K562 (cell line): ENCODE results near the gene SLC6A7. TPM values are rescaled to one million over a fixed set of nuclear protein-coding genes. Genes with fewer than 3 reads are reported as not detected.

Experiments used
- ATAC-seq: fragments of 200-7000 bp; cut with Tn5 transposase; 3 replicates; pipeline ENCODE4 v1.9.1; 2020; ENCODE audit warnings: moderate library complexity
- BruUV-seq: library from RNA; stranded (reverse); fragments of 400-500 nt; replicated peaks from 2 replicates; lab custom pipeline; 2021; lab: Mats Ljungman, UMichigan
- CTCF ChIA-PET: fragments of 300-600 bp; formaldehyde crosslinking; extraction: SDS; loops from one replicate; lab custom pipeline; 2021; ENCODE audit warnings: low intra/inter-chr PET ratio; lab: Yijun Ruan, JAX
- POLR2A ChIA-PET: fragments of 300-600, 350-650 bp; sonication (Branson Sonifier 250); formaldehyde crosslinking; extraction: SDS; loops from one replicate; lab custom pipeline; 2021; ENCODE audit warnings: antibody characterized with exemption, inconsistent platforms; lab: Yijun Ruan, JAX
- DNase-seq, 4 experiments: peaks; one replicate each; pipeline versions ENCODE4 v3.0.0 to v3.0.0-alpha.2; 2011 to 2018; ENCODE audit warnings: low spot score in 3 of 4, mixed read lengths in 3 of 4; ENCODE audit errors: extremely low read depth in 1 of 4
- FAIRE-seq: peaks from 2 replicates; lab custom pipeline; 2011; peaks lifted over from hg19 to GRCh38; lab: Jason Lieb, UNC
- H2AFZ ChIP-seq: 2 replicates; pipeline ENCODE4 v1.6.0; 2011; ENCODE audit warnings: low read depth, low read length, control low read depth, inconsistent platforms
- H3K27ac ChIP-seq: fragments of 200-600 bp; 3 replicates; pipeline ENCODE4 v1.8.0; 2011; ENCODE audit warnings: low read depth, mild to moderate bottlenecking, control low read depth, inconsistent platforms, low read length, moderate library complexity, mixed read lengths; ENCODE audit errors: extremely low read depth
- H3K27me3 ChIP-seq, 2 experiments: fragments of 300-600 bp in 1 of 2; 2 replicates in 1 of 2; 3 replicates in 1 of 2; pipeline versions ENCODE4 v1.6.0 to v1.8.0; 2011; ENCODE audit warnings: inconsistent platforms in 2 of 2, low read length in 2 of 2, mild to moderate bottlenecking in 1 of 2, mixed read lengths in 1 of 2, moderate library complexity in 1 of 2; ENCODE audit not compliant: control insufficient read depth in 2 of 2, insufficient read depth in 2 of 2
- H3K36me3 ChIP-seq: fragments of 300-600 bp; 3 replicates; pipeline ENCODE4 v1.8.0; 2011; ENCODE audit warnings: mild to moderate bottlenecking, low read length, inconsistent platforms; ENCODE audit not compliant: control insufficient read depth, insufficient read depth
- H3K4me1 ChIP-seq, 2 experiments: fragments of 200-600 bp in 1 of 2; replicated peaks in 1 of 2; 2 replicates in 1 of 2; 3 replicates in 1 of 2; pipeline versions ENCODE4 v1.5.1 to v1.8.0; 2011; ENCODE audit warnings: inconsistent platforms in 2 of 2, low read length in 2 of 2, mild to moderate bottlenecking in 1 of 2, mixed read lengths in 1 of 2, moderate library complexity in 1 of 2; ENCODE audit not compliant: control insufficient read depth in 2 of 2, insufficient read depth in 2 of 2
- H3K4me2 ChIP-seq: 2 replicates; pipeline ENCODE4 v1.6.1; 2011; ENCODE audit warnings: low read length, control low read depth, inconsistent platforms, mixed read lengths; ENCODE audit not compliant: insufficient read depth
- H3K4me3 ChIP-seq: fragments of 200-600 bp; sonication (generic), shearing (Covaris generic); 2 replicates; pipeline ENCODE4 v1.5.1; 2016; ENCODE audit warnings: control low read depth, inconsistent platforms
- H3K79me2 ChIP-seq: fragments of 200-600 bp; 3 replicates; pipeline ENCODE4 v1.8.0; 2011; ENCODE audit warnings: low read length, inconsistent platforms; ENCODE audit not compliant: control insufficient read depth, insufficient read depth
- H3K9ac ChIP-seq, 2 experiments: 2 replicates each; pipeline versions ENCODE4 v1.6.0 to v1.6.1; 2011; ENCODE audit warnings: low read depth in 2 of 2, low read length in 2 of 2, control low read depth in 1 of 2, inconsistent platforms in 1 of 2, mild to moderate bottlenecking in 1 of 2, mixed read lengths in 1 of 2; ENCODE audit not compliant: insufficient read depth in 1 of 2
- H3K9me1 ChIP-seq: one replicate; pipeline ENCODE4 v1.6.0; 2011; ENCODE audit warnings: inconsistent platforms, mild to moderate bottlenecking, low read length, moderate library complexity; ENCODE audit not compliant: control insufficient read depth, insufficient read depth
- H3K9me3 ChIP-seq: replicated peaks from 2 replicates; pipeline ENCODE4 v1.5.1; 2011; ENCODE audit warnings: low read depth, low read length, inconsistent platforms; ENCODE audit not compliant: control insufficient read depth, insufficient read depth
- H4K20me1 ChIP-seq: replicated peaks from 2 replicates; pipeline ENCODE4 v1.6.1; 2011; ENCODE audit warnings: low read length, inconsistent platforms, mixed read lengths; ENCODE audit not compliant: control insufficient read depth, insufficient read depth
- E2F5 ChIP-seq: sonication (generic); formaldehyde crosslinking; IDR thresholded peaks from 2 replicates; pipeline ENCODE4 v1.8.0; 2022; ENCODE audit warnings: mild to moderate bottlenecking, missing genetic modification reagents
- FOXO4 ChIP-seq: fragments of 450-650 bp; formaldehyde crosslinking; IDR thresholded peaks from 2 replicates; pipeline ENCODE4 v1.4.0; 2020; ENCODE audit warnings: mild to moderate bottlenecking, moderate library complexity
- GATA2 ChIP-seq: sonication (generic); formaldehyde crosslinking; IDR thresholded peaks from 2 replicates; pipeline ENCODE4 v1.4.0; 2020; ENCODE audit warnings: mild to moderate bottlenecking, missing genetic modification reagents
- SFPQ ChIP-seq: fragments of 200-400 bp; formaldehyde crosslinking; IDR thresholded peaks from 2 replicates; pipeline ENCODE4 v1.6.1; 2017; ENCODE audit warnings: mild to moderate bottlenecking, low read depth, low read length, moderate library complexity
- SP1 ChIP-seq: sonication (generic); formaldehyde crosslinking; IDR thresholded peaks from 2 replicates; pipeline ENCODE4 v1.8.1; 2022; ENCODE audit warnings: mild to moderate bottlenecking, missing genetic modification reagents
- ZNF589 ChIP-seq: fragments of 200-800 bp; sonication (Bioruptor generic); IDR thresholded peaks from 2 replicates; pipeline ENCODE4 v1.6.1; 2016; ENCODE audit warnings: low read depth, missing genetic modification characterization, missing compliant biosample characterization
- WGBS: fragments of 100-300 bp; shearing (Covaris generic); methylation state at CpG from one replicate; pipeline ENCODE4 v1.1.6; 2016; ENCODE audit warnings: low coverage, mixed read lengths; ENCODE audit not compliant: insufficient coverage; ENCODE audit errors: missing lambda C conversion rate; 5-methylcytosine and 5-hydroxymethylcytosine counted together
- in situ Hi-C: fragments of 300-500 bp; cut with MboI; formaldehyde crosslinking; loops from 4 replicates; pipeline ENCODE4 v1.15.0; 2018; ENCODE audit warnings: inconsistent platforms, mixed read lengths
- intact Hi-C: fragments of 100-400 bp; cut with micrococcal nuclease; formaldehyde crosslinking; loops from 2 replicates; pipeline ENCODE4 v1.14.2; 2022
- polyA plus RNA-seq, 8 experiments: library from polyadenylated mRNA; depleted of rRNA in 4 of 8; stranded (reverse) in 5 of 8; unstranded in 3 of 8; fragments of >200 nt; fragmentation: Nextera tagmentation in 2 of 8; fragmentation: Illumina TruSeq in 1 of 8; extraction: Ambion mirVana in 2 of 8; extraction: Trizol in 1 of 8; gene quantifications; 2 replicates each; pipeline versions ENCODE4 v1.2.1 to v1.2.3, GENCODE V29; 2011 to 2014; ENCODE audit warnings: inconsistent platforms in 1 of 8, missing spikeins in 1 of 8
- total RNA-seq, 7 experiments: library from RNA; depleted of rRNA in 6 of 7; stranded (reverse); fragments of >200 nt in 6 of 7; fragmentation: Illumina TruSeq in 2 of 7; extraction: Trizol in 2 of 7; gene quantifications; 2 replicates each; pipeline versions ENCODE4 v1.2.1 to v1.2.3, GENCODE V29; 2011 to 2021; ENCODE audit warnings: low replicate concordance in 1 of 7

Gene SLC6A7
- total and polyA plus RNA-seq, 9 of the 15 experiments (the other 6 are each of a cell fraction or from before 2014, with no cell fraction given): not detected

- no peaks in the 10 kb centered on the region for H3K4me1 ChIP-seq
- in situ Hi-C loops: no loop called here
- DNase-seq (no peak), FAIRE-seq (no peak), ATAC-seq (no peak)
- H4K20me1 ChIP-seq: no peaks in the 10 kb centered on the region; the same call in 1 of the 2 replicates
- WGBS: 9% methylated on average over 10 of the region's 11 CpGs
- H3K79me2 ChIP-seq: no peaks in the 10 kb centered on the region
- H3K9ac ChIP-seq: peak overlapping the region in 1 of 2 experiments; percentile 13; a peak in 1 of 4 replicates
- ChIA-PET POLR2A (no interaction called here), CTCF (no interaction called here)
- peaks cover 0 to 21% of the 10 kb centered on the region in 2 experiments; a peak in 3 of 5 replicates for H3K27me3 ChIP-seq
- H3K9me3 ChIP-seq: no peaks in the 10 kb centered on the region
- H3K27ac ChIP-seq: no peak overlapping the region
- no peaks in the 10 kb centered on the region for H3K9me1 ChIP-seq
- H3K4me2 ChIP-seq: no peak overlapping the region
- intact Hi-C loops: no loop called here
- H3K36me3 ChIP-seq: no peaks in the 10 kb centered on the region
- H2AFZ ChIP-seq: no peak overlapping the region
- BruUV-seq: no TSS peak
- TF ChIP-seq ZNF589 (CRISPR knock-in tag) (no peak), SFPQ (no peak), FOXO4 (no peak), SP1 (CRISPR knock-in tag) (no peak), GATA2 (no peak), E2F5 (CRISPR knock-in tag) (no peak)
- no peak overlapping the region for H3K4me3 ChIP-seq
Observed at GRCh38 chr5:150227606-150228273, 37.9 kb downstream of the SLC6A7 start.
